ENCODE data around the gene MT1E.
"Not testable (repeated sequence)": the region's sequence is repeated elsewhere in the genome, so short reads cannot be mapped to it uniquely, and the experiment has no call there.

MT1E gene

GRCh38 chr16:56649271-56649670, 23.7 kb downstream of the MT1E start:
- DNase-seq: no peak

- DNase-seq: no peak
Observed at GRCh38 chr16:56649820-56650219, 24.2 kb downstream of the MT1E start.

GRCh38 chr16:56651586-56651985, 26.0 kb downstream of the MT1E start, which contains the start of gene MT1B:
Gene MT1B, plus strand, starts transcription at chr16:56651886. Its CDS starts 68 bp downstream, at chr16:56651954.
- no peak for DNase-seq

- no peak for DNase-seq
Observed at GRCh38 chr16:56652600-56652999, 27.0 kb downstream of the MT1E start.

GRCh38 chr16:56653218-56653617, 27.6 kb downstream of the MT1E start:
- DNase-seq: no peak

- DNase-seq: no peak
Observed at GRCh38 chr16:56657555-56658326, 32.2 kb downstream of the MT1E start, which contains the start of gene MT1F. Gene MT1F, plus strand, starts transcription at chr16:56657959. Its CDS starts 100 bp downstream, at chr16:56658059.

GRCh38 chr16:56658327-56658875, 32.8 kb downstream of the MT1E start:
- DNase-seq: no peak

- DNase-seq: no peak
Observed at GRCh38 chr16:56662357-56663354, 37.1 kb downstream of the MT1E start.

DNA sequence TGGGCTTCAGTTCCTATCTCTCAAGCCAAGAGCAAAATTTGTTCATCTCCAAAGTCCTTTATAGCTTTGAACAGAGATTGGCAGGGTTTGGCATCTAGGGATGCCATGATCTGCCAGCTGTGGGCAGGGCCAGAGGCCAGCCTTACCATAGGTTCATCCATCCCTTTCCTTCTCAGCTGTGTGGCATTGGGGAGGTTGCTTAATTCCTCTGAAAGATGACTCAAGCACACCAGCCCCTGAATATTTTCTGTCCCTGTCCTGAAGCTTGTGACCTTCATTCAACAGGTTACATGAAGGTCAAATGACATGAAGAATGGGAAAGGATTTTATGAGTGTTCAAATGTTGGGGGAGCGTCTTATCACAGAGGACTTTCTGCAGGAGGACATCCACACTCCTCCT, 38.9 kb downstream of the MT1E start:
- DNase-seq: no peak

GRCh38 chr16:56665286-56666261, 40.0 kb downstream of the MT1E start:
- not testable (repeated sequence) for DNase-seq

GRCh38 chr16:56667581-56668571, 42.3 kb downstream of the MT1E start, which contains the start of gene MT1G:
Gene MT1G, minus strand, starts transcription at chr16:56668065. Its CDS starts 72 bp downstream, at chr16:56667993.
- no peak for DNase-seq

GRCh38 chr16:56669005-56669839, 43.6 kb downstream of the MT1E start, which contains the start of gene MT1H:
Gene MT1H, plus strand, starts transcription at chr16:56669814. Its CDS starts 71 bp downstream, at chr16:56669885.
- DNase-seq: no peak

GRCh38 chr16:56669840-56670619, 44.4 kb downstream of the MT1E start:
- DNase-seq: no peak

DNA sequence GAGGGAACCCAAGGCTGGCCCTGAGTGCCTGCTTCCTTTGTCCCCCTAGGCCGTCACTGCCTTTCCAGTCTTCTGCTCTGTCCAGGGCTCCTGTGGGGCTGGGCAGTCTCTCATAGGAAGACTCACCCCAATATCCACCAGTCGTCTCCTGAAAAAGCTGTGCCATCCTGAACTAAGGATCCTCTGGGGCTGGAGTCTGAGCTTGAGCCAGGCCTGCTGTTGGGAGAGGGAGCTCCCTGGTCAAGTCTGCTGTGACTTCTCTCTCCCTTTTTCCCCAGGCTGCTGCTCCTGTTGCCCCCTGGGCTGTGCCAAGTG, 45.0 kb downstream of the MT1E start:
- no peak for DNase-seq

DNA sequence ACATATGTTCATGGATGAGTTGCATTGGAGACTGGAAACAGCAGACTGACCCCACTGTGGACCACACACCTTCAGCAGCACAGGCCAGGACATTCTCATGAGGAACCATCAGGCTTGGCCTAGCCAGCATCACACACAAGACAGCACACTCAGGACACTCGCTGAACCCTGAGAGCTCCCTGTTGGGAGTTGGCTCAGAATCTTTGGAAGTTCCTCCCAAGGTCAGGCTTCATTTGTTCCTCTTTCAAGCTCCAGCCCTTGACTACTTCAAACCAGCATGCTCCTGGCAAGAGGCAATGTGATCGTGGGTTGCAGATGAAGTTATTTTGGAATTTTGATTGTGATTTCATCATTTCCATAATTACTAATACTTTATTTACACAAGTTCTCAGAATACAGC, 46.1 kb downstream of the MT1E start:
- not testable (repeated sequence) for DNase-seq

GRCh38 chr16:56672171-56672570, 46.6 kb downstream of the MT1E start:
- not testable (repeated sequence) for DNase-seq

DNA sequence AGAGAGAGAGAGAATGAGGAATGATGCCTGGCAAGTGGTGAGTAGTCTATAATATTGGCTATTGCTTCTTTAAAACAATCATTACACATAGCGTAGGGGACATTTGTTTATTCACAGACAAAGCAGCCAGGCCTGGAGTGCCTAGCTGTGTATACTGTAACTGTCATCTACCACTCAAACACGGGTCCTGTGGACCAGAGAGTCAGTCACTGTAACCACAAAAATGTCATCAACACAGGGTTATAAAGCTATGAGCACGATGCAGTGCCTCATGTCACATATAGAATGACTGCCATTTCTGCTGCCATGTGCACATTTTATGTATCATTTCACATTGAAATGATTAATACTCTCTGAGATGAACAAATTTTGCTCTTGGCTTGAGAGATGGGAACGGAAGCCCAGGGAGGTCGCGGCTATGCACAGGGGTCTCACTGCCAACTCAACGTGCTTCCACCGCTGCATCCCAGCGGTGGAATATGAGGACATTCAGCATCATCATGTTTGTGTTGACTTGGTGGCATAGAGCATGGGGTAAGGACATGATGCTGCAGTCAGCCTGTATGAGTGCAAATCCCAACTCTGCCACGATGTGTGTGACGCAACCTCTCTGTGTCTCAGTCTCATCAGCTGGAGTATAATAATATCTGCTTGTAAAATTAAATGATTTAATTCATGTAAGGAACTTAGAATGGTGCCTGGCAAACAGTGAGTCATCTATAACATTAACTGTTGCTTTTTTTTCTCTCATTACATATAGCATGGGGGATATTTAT, 47.4 kb downstream of the MT1E start:
- DNase-seq: no peak

GRCh38 chr16:56673921-56674320, 48.3 kb downstream of the MT1E start:
- DNase-seq: no peak

Measured in NCI-H1048 (cell line).